ENCODE measurements around the gene ZMYM2.

ZMYM2 gene

DNA sequence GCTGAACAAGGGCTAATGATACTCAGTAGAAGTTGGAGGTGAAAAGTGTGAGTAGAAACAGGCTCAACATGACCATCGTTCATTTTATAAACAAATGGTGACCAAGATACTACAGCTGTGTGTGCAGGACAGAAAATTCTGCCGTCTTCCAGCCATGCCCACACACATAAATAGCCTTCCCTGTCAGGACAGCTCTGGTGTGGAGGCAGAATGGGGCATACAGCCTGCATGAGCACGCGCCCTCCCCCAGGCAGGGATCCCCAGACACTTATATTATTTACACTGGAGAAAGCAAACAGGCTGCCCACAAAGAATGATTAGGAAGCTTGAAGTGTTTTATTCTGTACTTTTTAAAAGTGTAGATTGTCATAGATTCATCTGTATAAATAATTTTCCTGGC is 182.0 kb downstream of the ZMYM2 start:
- DNase-seq: no peak
